GM15510 (cell line): ENCODE measurements around the gene GPANK1.

ENCODE experiments used
- POLR2A ChIP-seq: IDR thresholded peaks from 3 replicates; pipeline ENCODE4 v1.6.1; 2011; ENCODE audit warnings: borderline replicate concordance; ENCODE audit not compliant: insufficient read length; ENCODE audit errors: extremely low read depth

The GPANK1 gene

DNA sequence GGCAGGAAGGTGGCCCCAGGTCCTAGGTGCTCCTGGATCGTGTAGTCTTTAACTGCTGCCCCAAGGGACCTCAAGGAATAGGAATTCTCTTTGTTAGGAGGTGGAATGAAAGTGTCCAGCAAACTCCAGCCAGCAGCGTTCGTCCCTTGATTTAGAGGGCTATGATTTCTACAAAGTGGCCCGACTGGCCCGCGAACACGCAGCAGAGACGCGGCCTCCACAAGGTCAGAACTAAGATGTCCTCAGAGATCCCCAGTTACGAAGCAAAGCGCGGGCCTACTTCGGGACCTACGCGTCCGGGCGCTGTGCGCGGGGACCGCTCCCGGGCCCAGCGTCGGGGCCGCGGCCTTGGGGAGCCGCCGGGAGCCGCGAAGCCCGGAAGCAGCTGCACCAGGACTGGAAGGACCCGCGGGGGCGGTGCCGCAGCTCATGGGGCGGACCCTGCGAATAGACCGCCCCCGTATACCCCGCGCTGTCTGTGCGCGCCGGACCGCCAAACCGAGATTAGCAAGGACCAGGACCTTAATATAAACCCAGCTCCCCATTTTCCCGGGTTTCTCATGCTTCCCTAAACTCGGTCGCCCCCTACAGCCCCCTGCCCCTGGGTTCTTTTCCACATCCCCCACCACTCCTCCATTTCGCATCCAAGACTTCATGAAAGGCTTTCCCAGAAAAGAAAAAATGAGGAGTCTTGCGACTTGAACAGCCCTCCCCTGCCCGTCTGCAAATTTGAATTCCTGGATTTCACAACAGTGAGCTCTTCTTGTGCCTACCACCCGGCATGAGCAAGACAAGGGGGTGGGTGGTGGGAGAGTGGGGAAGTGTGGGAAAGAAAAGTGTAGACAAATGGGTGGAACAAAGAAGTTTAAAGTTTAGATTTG is 4.2 kb downstream of the GPANK1 start, which contains the start of gene C6orf47:
Gene C6orf47 (minus strand): TSS at position 398 of the 881 bp plus-strand sequence. CDS start 831 bp downstream, outside the sequence.
- peak; percentile 88 for TF ChIP-seq POLR2A

DNA sequence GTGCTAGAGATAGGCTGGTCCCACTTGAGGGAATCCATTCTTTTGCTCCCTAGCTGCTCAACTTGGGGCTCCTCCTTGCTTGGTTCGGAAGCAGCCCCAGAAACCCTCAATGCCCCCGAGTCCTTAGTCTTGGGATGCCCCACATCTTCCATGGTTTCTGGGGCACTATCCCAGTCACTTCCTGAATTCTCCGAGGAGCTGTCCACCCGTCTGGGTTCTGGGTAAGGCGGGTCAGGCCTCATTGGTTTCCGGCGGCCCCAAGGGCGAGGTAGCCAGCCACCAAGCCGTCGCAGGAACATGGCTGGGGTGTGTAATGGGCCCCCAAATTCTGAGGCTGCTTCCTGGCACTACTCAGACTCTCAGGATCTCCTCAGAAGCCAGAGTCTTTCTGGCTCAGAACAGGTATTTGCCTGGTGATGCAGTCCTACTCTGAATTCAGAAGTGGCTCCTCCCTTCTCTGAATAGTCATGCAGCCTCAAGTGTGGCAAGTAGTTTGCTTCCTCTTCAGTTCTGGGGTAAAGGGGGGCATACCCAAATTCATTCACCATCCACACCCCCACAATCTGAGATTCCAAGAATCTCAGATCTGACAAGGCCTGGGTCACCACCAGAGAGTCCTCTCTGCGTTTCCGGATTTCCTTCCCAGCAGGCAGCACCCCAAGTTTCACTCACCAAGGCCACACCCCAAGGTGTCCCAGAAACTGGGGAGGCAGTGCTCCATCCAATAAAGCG is 5.0 kb downstream of the GPANK1 start:
- TF ChIP-seq POLR2A, result no peak

DNA sequence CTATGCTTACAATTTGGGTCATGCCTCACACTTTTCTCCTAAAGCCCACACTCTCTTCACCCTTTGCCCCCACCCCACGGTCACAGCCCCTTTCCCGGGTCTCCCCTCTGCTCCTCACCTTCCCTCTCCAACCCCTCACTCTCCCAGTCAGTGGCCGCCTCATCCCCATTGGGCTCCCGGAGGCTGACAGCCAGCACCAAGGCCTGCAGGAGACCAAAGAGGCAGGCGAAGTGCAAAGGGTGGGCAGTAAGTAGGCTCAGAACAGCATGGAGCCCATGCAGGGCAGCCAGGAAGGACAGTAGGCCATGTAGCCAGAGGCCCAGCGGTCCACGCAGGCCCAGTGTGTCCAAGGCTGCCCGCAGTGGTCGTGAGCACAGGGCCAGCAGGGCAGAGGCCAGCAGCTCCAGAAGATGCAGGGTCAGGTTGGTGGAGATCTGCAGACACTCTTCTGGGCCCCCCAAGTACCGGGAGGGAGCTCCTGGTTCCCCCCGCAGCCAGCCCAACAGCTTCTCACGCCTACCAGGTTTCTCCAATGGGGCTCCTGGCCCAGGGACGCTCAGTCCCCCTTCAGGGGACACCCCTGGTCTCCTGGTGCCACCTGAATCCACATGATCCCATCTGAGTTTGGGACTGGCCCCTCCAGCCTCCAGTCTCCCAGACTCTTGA is 5.7 kb downstream of the GPANK1 start:
- TF ChIP-seq POLR2A, result no peak

DNA sequence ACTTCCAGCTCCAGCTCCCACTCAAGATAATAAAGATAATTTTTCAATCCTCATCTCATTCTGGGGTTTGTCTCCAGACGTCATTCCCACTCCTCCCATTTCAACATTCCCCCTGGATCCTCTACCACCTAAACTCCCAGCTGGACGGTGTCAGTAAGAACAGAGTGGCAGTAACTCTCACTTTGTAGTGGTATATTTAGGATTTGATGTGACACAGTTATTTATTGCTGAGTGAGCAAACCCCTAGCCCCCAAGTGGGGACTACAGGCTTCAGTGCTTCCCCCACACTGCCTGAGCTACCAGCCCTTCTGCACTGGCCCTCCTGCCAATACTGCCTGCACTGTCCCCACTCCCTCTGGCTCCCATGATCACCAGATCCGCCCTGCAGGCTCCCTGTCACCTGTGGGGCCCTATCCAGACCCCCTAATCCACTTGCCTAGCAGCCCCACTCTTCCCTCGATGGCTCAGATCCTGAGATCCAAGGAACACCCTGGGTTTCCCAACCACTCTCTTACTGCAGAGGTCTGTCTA is 6.6 kb downstream of the GPANK1 start:
- TF ChIP-seq POLR2A, result no peak

DNA sequence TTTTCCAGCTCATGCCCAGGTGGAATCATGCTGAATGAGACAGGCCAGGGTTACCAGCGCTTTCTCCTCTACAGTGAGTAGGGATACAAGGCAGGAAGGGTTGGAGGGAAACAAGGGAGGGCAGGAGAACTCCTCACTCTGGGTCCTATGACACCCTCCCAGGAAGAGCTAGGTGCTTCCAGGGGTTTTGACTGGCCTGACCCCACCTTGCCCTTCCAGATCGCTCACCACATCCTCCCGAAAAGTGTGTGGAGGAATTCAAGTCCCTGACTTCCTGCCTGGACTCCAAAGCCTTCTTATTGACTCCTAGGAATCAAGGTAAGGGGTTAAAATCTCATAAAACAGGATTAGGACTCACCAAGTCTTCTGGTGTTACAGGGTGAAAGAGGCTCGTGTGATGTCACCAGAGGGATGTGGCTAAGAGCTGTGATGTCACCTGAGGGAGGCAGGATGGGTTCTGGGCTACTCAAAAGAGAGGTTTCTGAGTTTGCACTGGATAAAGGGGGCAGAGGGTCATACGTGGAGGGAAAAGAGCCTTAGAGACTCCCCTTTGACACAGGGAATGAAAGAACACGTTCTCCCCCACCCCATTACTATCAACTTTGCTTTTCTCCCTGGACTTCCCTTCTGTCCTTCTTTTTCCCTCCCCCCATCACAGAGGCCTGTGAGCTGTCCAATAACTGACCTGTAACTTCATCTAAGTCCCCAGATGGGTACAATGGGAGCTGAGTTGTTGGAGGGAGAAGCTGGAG is 7.2 kb downstream of the GPANK1 start:
- TF ChIP-seq POLR2A, result no peak

DNA sequence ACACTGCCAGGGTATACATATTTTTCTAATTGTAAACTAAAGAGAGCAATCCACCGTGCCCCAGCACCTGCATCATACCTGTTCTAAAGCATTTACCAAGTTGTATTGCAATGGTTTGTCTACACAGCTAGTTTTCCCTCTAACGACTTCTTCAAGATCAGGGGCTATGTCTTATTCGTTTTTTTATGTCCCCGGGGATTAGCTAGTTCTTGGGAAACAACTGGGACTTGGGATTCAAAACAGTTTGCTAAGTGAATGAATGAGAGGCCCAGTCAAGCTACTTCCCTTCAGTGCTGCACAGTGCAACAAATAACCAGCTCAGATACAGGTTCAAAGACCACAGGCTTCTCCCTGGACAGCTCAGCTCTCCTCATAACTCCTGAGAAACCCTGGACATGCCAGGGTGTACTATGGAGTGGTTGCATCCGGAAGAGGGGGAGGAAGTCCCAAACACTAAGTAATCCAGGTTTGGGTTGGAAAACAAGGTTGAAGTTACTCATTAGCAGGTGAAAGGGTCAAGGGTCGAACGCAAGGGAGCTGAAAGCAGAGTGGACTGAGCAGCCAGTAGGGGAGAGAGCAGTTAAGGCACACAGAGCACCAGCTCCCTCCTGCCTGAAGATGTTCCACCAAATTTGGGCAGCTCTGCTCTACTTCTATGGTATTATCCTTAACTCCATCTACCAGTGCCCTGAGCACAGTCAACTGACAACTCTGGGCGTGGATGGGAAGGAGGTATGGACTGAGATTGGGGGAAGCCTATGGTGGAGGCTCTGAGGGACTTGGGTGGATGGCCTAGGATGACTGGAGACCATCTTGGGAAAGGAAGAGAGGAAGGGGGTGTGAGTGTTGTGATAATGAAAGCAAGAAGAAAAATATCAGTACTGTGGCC is 9.2 kb downstream of the GPANK1 start, which contains the start of gene APOM:
Gene APOM (plus strand): TSS at position 546 of the 889 bp plus-strand sequence. CDS start 73 bp downstream, at position 619.
- no peak for TF ChIP-seq POLR2A

DNA sequence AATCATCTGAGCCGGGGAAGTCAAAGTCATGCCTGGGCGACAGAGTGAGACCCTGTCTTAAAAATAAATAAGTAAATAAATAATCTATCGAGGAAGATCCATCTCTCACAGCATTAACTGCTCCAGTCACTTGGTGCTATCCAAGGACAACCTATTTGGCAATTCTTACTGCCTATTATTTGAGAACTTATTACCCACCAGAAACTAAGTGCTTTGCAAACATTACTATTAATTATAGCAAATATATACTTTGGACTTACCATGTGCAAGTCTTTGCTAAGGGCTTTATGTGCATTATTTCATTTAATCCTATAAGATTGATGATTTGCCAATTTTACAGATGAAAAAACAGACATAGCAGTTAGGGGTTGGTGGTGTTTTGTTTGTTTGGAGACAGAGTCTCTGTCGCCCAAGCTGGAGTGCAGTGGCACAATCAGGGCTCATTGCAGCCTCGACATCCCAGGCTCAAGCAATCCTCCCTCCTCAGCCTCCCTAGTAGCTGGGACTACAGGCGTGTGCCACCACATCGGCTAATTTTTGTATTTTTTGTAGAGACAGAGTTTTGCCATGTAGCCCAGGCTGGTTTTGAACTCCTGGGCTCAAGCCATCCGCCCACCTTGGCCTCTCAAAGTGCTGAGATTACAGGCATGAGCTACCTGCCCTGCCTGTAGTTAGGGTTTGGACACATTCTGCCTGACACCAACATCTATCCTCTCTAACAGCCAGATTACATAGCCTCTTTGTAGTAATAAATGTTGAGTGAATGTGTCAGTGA is 10.0 kb downstream of the GPANK1 start:
- TF ChIP-seq POLR2A, result no peak

DNA sequence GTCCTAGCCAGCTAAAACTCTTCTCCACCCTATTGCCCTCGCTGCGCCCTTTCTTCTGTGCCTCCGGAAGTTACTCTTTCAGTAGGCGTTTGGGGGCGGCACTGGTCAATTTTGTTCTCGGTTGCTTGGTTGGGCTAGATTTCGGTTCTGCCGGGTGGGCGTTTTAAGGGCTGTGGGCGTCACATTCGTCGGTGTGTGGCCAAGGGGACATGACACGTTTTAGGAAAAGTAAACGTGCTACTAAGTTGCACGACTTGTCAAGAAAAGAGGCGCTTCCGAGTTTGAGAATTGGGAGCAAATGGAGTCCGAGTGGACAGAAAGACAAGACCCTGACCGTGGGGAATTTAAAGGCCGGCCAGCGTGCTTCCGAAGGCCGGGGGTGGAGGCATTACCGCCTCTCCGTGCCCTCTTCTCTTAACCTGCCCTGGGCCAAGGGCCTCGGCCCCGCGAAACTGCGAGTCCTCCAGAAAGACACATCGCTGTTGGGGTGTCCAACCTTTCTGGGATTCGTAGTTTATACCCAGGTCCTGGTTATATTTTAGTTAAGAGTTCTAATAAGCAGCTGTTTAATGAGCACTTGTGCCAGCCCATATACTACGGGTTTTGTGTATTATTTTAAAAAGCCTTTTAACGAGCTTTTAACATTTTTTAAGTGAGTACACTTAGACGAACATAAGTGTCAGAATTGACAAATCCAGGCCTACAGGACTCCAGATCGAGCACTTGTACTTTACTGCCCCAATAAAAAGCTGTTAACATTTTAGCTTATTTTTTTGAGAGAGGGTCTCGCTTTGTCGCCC is 11.7 kb downstream of the GPANK1 start:
- TF ChIP-seq POLR2A, result peak; percentile 4

DNA sequence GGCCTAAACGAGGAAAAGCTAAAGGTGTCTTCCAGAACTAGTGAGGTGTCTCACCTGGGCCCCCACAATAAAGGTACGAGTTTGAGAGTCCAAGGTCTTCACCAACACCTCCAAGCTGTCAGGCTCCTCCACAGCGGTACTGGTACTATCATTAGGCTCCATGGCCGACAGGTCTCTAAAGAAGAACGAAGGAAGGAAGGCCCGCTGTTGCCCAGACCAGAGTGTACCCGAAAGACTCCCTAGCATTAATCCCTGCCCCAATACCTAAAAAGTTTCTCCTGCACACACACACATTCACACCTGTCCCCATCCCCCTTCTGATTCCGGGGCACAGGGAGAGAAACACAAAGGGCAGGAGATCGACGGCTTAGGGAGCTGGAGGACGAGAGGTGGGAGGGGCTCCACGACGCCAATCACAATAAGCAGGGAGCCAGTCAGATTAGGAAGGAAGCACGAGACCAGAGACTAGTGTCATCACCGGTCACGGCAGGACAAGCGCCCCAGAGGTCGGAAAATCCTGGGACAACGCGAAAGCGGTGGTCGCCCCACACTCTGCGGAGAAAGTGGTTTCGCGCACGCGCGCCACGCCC is 13.1 kb downstream of the GPANK1 start:
- no peak for TF ChIP-seq POLR2A

DNA sequence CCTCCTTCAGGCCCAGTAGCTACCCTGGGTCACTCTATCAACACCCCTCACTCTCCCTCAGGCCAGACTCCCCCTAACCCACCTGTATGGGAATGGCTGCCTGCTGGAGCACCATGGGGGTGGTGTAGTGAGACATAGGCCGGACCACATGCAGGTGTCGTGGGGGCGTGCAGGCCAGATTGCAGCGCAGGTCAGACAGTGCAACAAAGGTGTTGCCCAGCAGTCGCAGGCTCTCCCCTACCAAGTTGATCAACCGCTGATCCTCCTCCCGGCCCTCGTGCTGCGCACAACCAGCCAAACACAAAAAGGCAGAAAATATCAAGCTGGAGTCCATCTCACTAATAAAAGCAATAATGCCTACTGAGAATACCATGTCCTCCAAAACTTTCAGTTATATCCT is 19.5 kb downstream of the GPANK1 start:
- TF ChIP-seq POLR2A, result no peak

DNA sequence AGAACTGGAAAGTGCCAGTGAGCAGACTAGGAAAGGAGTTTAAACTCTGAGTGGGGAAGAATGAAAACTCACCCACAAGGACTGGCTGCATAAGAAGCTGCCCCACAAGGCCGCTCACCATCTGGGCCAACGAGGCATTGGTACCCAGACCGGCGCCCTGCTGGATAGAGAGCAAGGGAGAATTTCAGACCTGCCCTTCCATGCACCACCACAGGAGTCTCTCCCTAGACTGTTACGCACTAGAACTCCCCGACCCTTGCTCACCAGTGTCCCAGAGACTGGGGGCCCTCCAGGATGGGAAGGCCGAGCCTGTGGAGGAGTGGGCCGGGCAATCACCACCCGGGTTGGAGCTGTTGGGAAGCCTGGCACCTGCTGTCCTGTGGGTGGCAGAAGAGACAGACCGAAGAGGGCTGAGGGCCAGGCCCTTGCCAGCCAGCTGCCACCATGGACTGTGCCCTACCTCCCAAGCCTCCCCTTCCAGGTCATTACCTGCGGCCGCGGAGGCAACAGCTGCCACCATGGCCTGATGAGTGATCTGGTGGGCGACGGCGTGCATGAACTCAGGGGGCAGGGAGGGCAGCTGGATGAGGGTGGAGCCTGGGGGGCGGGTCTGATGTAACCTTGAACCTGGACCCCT is 20.9 kb downstream of the GPANK1 start:
- TF ChIP-seq POLR2A, result no peak
